ENCODE measurements around the gene GSDME.
"Not testable (repeated sequence)": the region's sequence is repeated elsewhere in the genome, so short reads cannot be mapped to it uniquely, and the experiment has no call there.

GSDME gene

DNA sequence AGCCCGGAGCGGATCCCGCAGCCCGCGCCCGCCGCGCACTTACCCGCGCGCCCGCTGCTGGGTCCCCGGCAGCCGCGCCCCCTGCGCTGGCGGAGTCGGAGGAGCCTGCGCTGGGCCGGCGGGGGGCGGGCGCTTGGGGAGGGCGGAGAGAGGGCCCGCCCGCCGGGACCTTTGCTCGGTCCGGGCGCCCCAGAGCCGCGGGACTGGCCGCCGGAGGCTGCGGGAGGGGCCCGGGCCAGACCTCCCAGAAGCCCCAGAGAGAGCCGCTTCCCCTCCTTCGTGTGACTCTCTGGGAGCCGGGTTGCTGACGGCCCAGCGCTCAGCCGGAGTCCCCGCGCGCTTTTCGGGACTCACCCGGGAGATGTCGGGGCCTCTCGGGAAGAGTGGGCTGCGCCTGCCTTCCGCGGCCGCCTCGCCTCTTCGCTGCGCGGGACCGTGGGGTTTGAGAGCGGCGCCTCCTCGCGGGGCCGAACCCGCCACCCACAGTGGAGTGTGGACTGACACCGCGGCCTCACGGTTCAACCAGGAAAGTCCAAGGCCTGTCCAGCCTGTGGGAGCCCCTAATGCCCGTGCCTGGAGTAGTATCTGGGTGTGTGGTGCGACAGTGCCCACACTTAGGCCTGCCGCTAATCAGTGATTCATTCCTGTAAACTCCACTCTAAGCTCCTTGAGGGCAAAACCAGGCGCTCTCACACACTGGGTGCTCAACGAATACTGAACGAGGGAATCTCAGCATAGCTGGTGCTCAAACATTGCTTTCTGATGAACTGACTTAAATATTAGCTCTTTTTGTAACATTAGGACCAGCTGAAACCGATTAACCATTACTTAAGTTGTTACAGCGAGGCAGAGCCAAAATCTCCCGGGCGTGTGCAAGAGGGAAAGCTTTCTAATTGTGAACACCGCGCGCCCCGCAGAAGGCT, at the start of gene GSDME:
TSS of gene GSDME (minus strand) at position 112 of the 923 bp plus-strand sequence. CDS start 7,690 bp downstream, outside the sequence.
- Histone ChIP-seq H3K27me3 (ENCODE audit: insufficient read depth, low read length) (no peaks in the 10 kb centered on the region), H2AFZ (ENCODE audit: low read length, unreplicated experiment) (peak within 1 kb of the TSS; percentile 89), H3K79me2 (ENCODE audit: control insufficient read depth, insufficient read depth, low read length, unreplicated experiment) (peaks cover 19% of the 10 kb centered on the region), H3K4me1 (ENCODE audit: control insufficient read depth, insufficient read depth, low read length, unreplicated experiment) (peaks cover 26% of the 10 kb centered on the region), H3K4me3 (ENCODE audit: low read depth, low read length) (peak within 1 kb of the TSS; percentile 85), H3K27ac (ENCODE audit: low read depth, low read length) (peak within 1 kb of the TSS; percentile 85), H3K36me3 (ENCODE audit: insufficient read depth, low read length) (no peaks in the 10 kb centered on the region)

DNA sequence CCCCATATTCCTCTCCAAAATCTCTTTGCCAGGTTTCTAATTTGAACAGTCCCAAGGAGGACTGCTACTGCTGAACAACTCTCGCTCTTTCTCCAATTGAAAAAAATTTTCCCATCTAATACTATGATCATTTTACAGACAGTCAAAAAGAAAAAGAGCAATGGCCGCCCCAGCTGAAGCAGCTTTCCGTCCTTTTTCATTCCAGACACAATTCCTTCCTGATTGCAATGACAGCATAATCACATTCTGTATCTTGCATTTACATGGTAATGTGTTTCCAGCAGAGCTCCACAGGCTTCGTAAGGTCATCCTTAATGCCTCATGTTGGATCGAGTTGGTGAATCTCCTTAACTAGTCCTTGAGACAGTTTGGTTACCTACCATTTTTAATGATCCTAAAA, 45.0 kb upstream of the GSDME start:
- peaks cover 12% of the 10 kb centered on the region; the same call in 1 of the 2 replicates for H3K36me3 ChIP-seq (ENCODE audit: insufficient read depth, low read length)
- H3K27ac ChIP-seq (ENCODE audit: low read depth, low read length) = no peak overlapping the region
- no peak overlapping the region for H2AFZ ChIP-seq (ENCODE audit: low read length, unreplicated experiment)
- H3K27me3 ChIP-seq (ENCODE audit: insufficient read depth, low read length) = no peaks in the 10 kb centered on the region
- H3K4me1 ChIP-seq (ENCODE audit: control insufficient read depth, insufficient read depth, low read length, unreplicated experiment) = no peaks in the 10 kb centered on the region
- no peak overlapping the region for H3K4me3 ChIP-seq (ENCODE audit: low read depth, low read length)
- H3K79me2 ChIP-seq (ENCODE audit: control insufficient read depth, insufficient read depth, low read length, unreplicated experiment) = no peaks in the 10 kb centered on the region

DNA sequence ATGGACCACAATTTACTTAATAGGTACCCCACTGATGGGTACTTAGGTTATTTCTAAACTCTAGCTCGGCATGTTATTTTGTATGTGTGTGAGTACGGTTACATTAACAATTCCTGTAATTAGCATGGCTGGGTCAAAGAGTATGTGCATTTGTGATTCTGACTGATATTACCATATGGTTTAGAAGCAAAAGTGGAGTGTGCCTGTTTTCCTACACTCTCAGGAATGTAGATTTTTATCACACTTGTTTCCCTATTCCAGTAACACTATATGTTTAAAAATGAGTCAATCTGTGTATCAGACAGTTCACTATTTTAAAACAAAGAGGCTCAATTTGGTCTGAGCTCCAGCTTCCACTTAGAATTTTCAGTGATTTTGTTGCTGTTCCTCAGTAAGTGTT, 44.6 kb upstream of the GSDME start:
- no peaks in the 10 kb centered on the region for H3K27me3 ChIP-seq (ENCODE audit: insufficient read depth, low read length)
- no peak overlapping the region for H2AFZ ChIP-seq (ENCODE audit: low read length, unreplicated experiment)
- H3K27ac ChIP-seq (ENCODE audit: low read depth, low read length) = no peak overlapping the region
- H3K4me3 ChIP-seq (ENCODE audit: low read depth, low read length) = no peak overlapping the region
- H3K4me1 ChIP-seq (ENCODE audit: control insufficient read depth, insufficient read depth, low read length, unreplicated experiment) = no peaks in the 10 kb centered on the region
- peaks cover 12% of the 10 kb centered on the region; the same call in 1 of the 2 replicates for H3K36me3 ChIP-seq (ENCODE audit: insufficient read depth, low read length)
- H3K79me2 ChIP-seq (ENCODE audit: control insufficient read depth, insufficient read depth, low read length, unreplicated experiment) = no peaks in the 10 kb centered on the region

- Histone ChIP-seq H2AFZ (ENCODE audit: low read length, unreplicated experiment) (no peak overlapping the region), H3K4me3 (ENCODE audit: low read depth, low read length) (no peak overlapping the region), H3K79me2 (ENCODE audit: control insufficient read depth, insufficient read depth, low read length, unreplicated experiment) (no peaks in the 10 kb centered on the region), H3K4me1 (ENCODE audit: control insufficient read depth, insufficient read depth, low read length, unreplicated experiment) (no peaks in the 10 kb centered on the region), H3K27me3 (ENCODE audit: insufficient read depth, low read length) (no peaks in the 10 kb centered on the region), H3K36me3 (ENCODE audit: insufficient read depth, low read length) (peaks cover 12% of the 10 kb centered on the region; the same call in 1 of the 2 replicates), H3K27ac (ENCODE audit: low read depth, low read length) (no peak overlapping the region)
Measured at GRCh38 chr7:24800667-24801066, 43.4 kb upstream of the GSDME start.

- H3K27me3 ChIP-seq (ENCODE audit: insufficient read depth, low read length) = no peaks in the 10 kb centered on the region
- H3K27ac ChIP-seq (ENCODE audit: low read depth, low read length) = no peak overlapping the region
- H2AFZ ChIP-seq (ENCODE audit: low read length, unreplicated experiment) = no peak overlapping the region
- H3K4me3 ChIP-seq (ENCODE audit: low read depth, low read length) = no peak overlapping the region
- no peaks in the 10 kb centered on the region for H3K79me2 ChIP-seq (ENCODE audit: control insufficient read depth, insufficient read depth, low read length, unreplicated experiment)
- no peaks in the 10 kb centered on the region for H3K4me1 ChIP-seq (ENCODE audit: control insufficient read depth, insufficient read depth, low read length, unreplicated experiment)
- peaks cover 12% of the 10 kb centered on the region; the same call in 1 of the 2 replicates for H3K36me3 ChIP-seq (ENCODE audit: insufficient read depth, low read length)
Measured at GRCh38 chr7:24800073-24800472, 42.8 kb upstream of the GSDME start.

GRCh38 chr7:24799506-24799905, 42.2 kb upstream of the GSDME start:
- no peaks in the 10 kb centered on the region for H3K4me1 ChIP-seq (ENCODE audit: control insufficient read depth, insufficient read depth, low read length, unreplicated experiment)
- no peak overlapping the region for H3K27ac ChIP-seq (ENCODE audit: low read depth, low read length)
- no peak overlapping the region for H2AFZ ChIP-seq (ENCODE audit: low read length, unreplicated experiment)
- peaks cover 12% of the 10 kb centered on the region; the same call in 1 of the 2 replicates for H3K36me3 ChIP-seq (ENCODE audit: insufficient read depth, low read length)
- H3K27me3 ChIP-seq (ENCODE audit: insufficient read depth, low read length) = no peaks in the 10 kb centered on the region
- H3K4me3 ChIP-seq (ENCODE audit: low read depth, low read length) = no peak overlapping the region
- no peaks in the 10 kb centered on the region for H3K79me2 ChIP-seq (ENCODE audit: control insufficient read depth, insufficient read depth, low read length, unreplicated experiment)

GRCh38 chr7:24798261-24798660, 41.0 kb upstream of the GSDME start:
- H3K4me1 ChIP-seq (ENCODE audit: control insufficient read depth, insufficient read depth, low read length, unreplicated experiment) = no peaks in the 10 kb centered on the region
- H3K27me3 ChIP-seq (ENCODE audit: insufficient read depth, low read length) = no peaks in the 10 kb centered on the region
- H3K79me2 ChIP-seq (ENCODE audit: control insufficient read depth, insufficient read depth, low read length, unreplicated experiment) = no peaks in the 10 kb centered on the region
- peaks cover 12% of the 10 kb centered on the region; the same call in 1 of the 2 replicates for H3K36me3 ChIP-seq (ENCODE audit: insufficient read depth, low read length)
- no peak overlapping the region for H3K27ac ChIP-seq (ENCODE audit: low read depth, low read length)
- no peak overlapping the region for H3K4me3 ChIP-seq (ENCODE audit: low read depth, low read length)
- H2AFZ ChIP-seq (ENCODE audit: low read length, unreplicated experiment) = no peak overlapping the region

DNA sequence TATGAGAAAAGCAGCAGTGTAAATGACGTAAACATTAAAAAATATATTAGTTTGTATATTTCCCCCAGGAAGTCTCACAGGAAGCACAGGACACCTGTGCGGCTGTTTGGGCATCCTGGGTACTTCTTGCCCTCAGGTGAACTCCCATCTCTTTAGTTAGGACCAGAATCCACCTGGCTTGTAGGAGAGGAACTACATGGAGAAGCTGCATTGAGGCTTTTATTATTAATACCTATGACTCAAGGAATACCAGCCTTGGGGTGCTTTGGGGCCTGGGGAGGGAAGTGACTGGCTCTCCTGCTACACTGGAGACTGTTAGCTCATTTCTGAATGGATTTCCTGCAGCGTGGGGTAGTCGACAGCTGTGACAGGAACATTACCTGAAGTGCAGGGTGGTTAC, 40.0 kb upstream of the GSDME start:
- Histone ChIP-seq H3K79me2 (ENCODE audit: control insufficient read depth, insufficient read depth, low read length, unreplicated experiment) (no peaks in the 10 kb centered on the region), H3K36me3 (ENCODE audit: insufficient read depth, low read length) (peaks cover 9% of the 10 kb centered on the region; the same call in 1 of the 2 replicates), H3K4me3 (ENCODE audit: low read depth, low read length) (no peak overlapping the region), H3K27ac (ENCODE audit: low read depth, low read length) (no peak overlapping the region), H3K4me1 (ENCODE audit: control insufficient read depth, insufficient read depth, low read length, unreplicated experiment) (no peaks in the 10 kb centered on the region), H2AFZ (ENCODE audit: low read length, unreplicated experiment) (no peak overlapping the region), H3K27me3 (ENCODE audit: insufficient read depth, low read length) (no peaks in the 10 kb centered on the region)

GRCh38 chr7:24795407-24795767, 38.1 kb upstream of the GSDME start:
- Histone ChIP-seq H3K36me3 (ENCODE audit: insufficient read depth, low read length) (no peaks in the 10 kb centered on the region), H2AFZ (ENCODE audit: low read length, unreplicated experiment) (no peak overlapping the region), H3K27ac (ENCODE audit: low read depth, low read length) (no peak overlapping the region)

DNA sequence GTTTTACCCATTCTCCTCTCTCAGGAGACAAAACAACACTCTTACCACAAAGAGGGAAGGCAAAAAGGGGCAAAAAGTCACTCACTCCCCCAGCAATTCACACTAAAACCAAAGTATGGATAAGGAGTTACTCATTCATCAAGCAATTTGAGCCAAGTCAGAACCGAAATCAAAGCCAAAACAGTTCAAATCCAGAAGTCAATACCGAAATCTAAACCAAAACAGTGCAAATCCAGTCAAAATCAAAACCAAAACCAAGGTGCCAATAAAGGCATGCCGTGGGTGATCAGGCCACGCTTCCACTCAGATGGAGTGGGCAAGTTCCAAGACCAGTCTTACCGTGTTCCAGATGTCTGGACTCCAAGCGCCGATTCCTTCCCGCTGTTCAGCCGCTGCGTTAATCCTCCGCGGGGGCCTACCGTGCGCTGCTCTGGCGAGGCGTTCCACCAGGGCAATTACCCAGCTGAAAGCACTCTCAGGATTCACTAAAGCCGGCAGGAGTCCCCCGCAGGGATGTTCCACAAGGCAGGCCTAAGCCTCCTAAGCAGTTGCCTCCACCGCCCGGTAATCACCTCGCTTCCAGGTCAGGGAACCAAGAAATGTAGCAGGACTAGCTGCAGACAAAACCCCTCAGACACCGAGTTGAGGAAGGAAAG, 37.6 kb upstream of the GSDME start:
- H3K79me2 ChIP-seq (ENCODE audit: control insufficient read depth, insufficient read depth, low read length, unreplicated experiment); H3K4me1 ChIP-seq (ENCODE audit: control insufficient read depth, insufficient read depth, low read length, unreplicated experiment); H3K36me3 ChIP-seq (ENCODE audit: insufficient read depth, low read length); H3K27me3 ChIP-seq (ENCODE audit: insufficient read depth, low read length); H3K4me3 ChIP-seq (ENCODE audit: low read depth, low read length); H2AFZ ChIP-seq (ENCODE audit: low read length, unreplicated experiment); H3K27ac ChIP-seq (ENCODE audit: low read depth, low read length): not testable (repeated sequence)

More at GRCh38 chr7:24795407-24795767, 38.1 kb upstream of the GSDME start:
- Histone ChIP-seq H3K4me3 (ENCODE audit: low read depth, low read length) (no peak overlapping the region), H3K4me1 (ENCODE audit: control insufficient read depth, insufficient read depth, low read length, unreplicated experiment) (no peaks in the 10 kb centered on the region), H3K27me3 (ENCODE audit: insufficient read depth, low read length) (no peaks in the 10 kb centered on the region), H3K79me2 (ENCODE audit: control insufficient read depth, insufficient read depth, low read length, unreplicated experiment) (no peaks in the 10 kb centered on the region)

All from ACC112 (cell line).